Esophagus (tissue), 2 donors: ENCODE measurements around the gene KCNJ13. TPM values are rescaled to one million over a fixed set of nuclear protein-coding genes. Genes with fewer than 3 reads are reported as not detected.
"Not testable (repeated sequence)": the region's sequence is repeated elsewhere in the genome, so short reads cannot be mapped to it uniquely, and the experiment has no call there.

Experiments used
- H3K27ac ChIP-seq, 2 donors: one replicate each; pipeline ENCODE4 v1.5.1; 2013; ENCODE audit warnings: low read depth in 2 of 2, mild to moderate bottlenecking in 2 of 2, inconsistent platforms in 1 of 2, low read length in 1 of 2, moderate library complexity in 1 of 2
- H3K27me3 ChIP-seq, 2 donors: one replicate each; pipeline ENCODE4 v1.6.1; 2013; ENCODE audit warnings: low read length in 2 of 2, control low read depth in 1 of 2, mild to moderate bottlenecking in 1 of 2; ENCODE audit not compliant: insufficient read depth in 2 of 2, control insufficient read depth in 1 of 2
- H3K36me3 ChIP-seq, 2 donors: one replicate each; pipeline ENCODE4 v1.6.1; 2013; ENCODE audit warnings: low read length in 1 of 2; ENCODE audit not compliant: control insufficient read depth in 2 of 2, insufficient read depth in 2 of 2
- H3K4me1 ChIP-seq, 2 donors: one replicate each; pipeline ENCODE4 v1.6.1; 2013; ENCODE audit warnings: low read length in 1 of 2; ENCODE audit not compliant: control insufficient read depth in 2 of 2, insufficient read depth in 2 of 2
- H3K4me3 ChIP-seq, 2 donors: one replicate each; pipeline ENCODE4 v1.5.1; 2013; ENCODE audit warnings: low read length in 2 of 2, mild to moderate bottlenecking in 2 of 2, low read depth in 1 of 2, moderate library complexity in 1 of 2
- H3K9me3 ChIP-seq, 2 donors: one replicate each; pipeline ENCODE4 v1.6.1; 2013; ENCODE audit warnings: mild to moderate bottlenecking in 2 of 2, low read depth in 1 of 2, low read length in 1 of 2, moderate library complexity in 1 of 2; ENCODE audit not compliant: control insufficient read depth in 2 of 2, insufficient read depth in 1 of 2
- WGBS, 2 donors: extraction: QIAGEN DNeasy Blood & Tissue Kit; methylation state at CpG; one replicate each; pipeline ENCODE4 v1.1.7; 2013; 5-methylcytosine and 5-hydroxymethylcytosine counted together
- polyA plus RNA-seq, 2 donors: library from polyadenylated mRNA; stranded (reverse); fragments of 200-250 nt; gene quantifications; one replicate each; pipeline ENCODE4 v1.2.3, GENCODE V29; 2013
- donor health status: healthy with polysubstance abuse.
- donor health status: Bipolar disorder and iron deficiency.

The KCNJ13 gene
- polyA plus RNA-seq, 2 donors: not detected

DNA sequence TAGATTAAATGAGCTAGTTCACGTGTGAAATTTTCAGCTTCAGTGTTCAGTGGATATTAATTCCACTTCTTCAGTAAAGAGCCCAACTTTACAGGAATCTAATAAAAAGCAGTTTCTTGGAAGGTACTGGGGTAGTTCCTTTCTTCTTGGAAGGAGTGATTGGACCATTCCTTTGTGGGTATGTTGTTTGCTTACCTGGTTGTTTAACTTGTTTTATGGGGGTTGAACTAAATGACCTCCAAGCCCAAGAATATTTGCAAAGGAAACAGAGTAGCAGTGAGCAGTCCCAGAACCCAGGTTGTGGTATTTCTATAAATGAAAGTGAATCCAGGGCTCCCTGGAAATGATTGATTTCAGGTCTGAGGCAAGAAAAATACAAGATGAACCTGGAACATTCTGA lies 31.4 kb downstream of the KCNJ13 start:
- H3K36me3 ChIP-seq: no peaks in the 10 kb centered on the region
- WGBS, 2 donors: 85 to 96% methylated on average over 1 of the region's 1 CpG
- H3K27me3 ChIP-seq: no peaks in the 10 kb centered on the region
- no peak overlapping the region for H3K4me3 ChIP-seq
- no peaks in the 10 kb centered on the region for H3K9me3 ChIP-seq
- H3K4me1 ChIP-seq: no peaks in the 10 kb centered on the region
- H3K27ac ChIP-seq: no peak overlapping the region

DNA sequence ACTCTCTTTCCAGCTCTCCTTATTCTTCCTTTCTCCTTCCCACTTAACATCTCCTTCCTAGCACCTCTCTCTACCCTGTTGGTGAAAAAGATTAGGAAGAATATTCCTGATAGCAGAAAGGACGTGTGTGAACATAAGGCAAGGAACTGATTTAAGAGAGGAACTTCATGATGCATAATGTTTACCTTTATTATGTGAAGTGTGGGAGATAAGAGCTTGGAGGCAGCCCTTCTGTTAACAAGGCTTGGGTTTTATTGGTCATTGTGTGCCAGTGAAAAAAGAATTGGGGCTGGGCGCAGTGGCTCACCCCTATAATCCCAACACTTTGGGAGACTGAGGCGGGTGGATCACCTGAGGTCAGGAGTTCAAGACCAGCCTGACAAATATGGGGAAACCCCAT lies 34.4 kb downstream of the KCNJ13 start:
- WGBS, 2 donors: 87 to 99% methylated on average over 3 of the region's 3 CpGs
- Histone ChIP-seq H3K4me3 (no peak overlapping the region), H3K27ac (no peak overlapping the region), H3K36me3 (no peaks in the 10 kb centered on the region), H3K4me1 (no peaks in the 10 kb centered on the region), H3K27me3 (no peaks in the 10 kb centered on the region), H3K9me3 (no peaks in the 10 kb centered on the region)

DNA sequence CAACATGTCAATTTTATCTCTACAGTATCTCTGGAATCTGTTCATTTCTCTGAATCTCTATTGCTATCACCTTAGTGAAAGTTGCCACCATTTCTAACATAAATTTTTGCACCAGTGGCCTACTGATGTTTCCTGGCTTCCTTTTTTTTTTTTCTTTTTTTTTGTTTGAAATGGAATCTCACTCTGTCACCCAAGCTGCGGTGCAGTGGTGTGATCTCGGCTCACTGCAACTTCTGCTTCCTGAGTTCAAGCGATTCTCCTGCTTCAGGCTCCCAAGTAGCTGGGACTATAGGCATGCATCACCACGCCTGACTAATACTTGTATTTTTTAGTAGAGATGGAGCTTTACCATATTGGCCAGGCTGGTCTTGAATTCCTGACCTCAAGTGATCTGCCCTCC lies 35.1 kb downstream of the KCNJ13 start:
- Histone ChIP-seq H3K9me3 (no peaks in the 10 kb centered on the region), H3K4me1 (no peaks in the 10 kb centered on the region), H3K27me3 (no peaks in the 10 kb centered on the region), H3K4me3 (no peak overlapping the region), H3K27ac (no peak overlapping the region), H3K36me3 (no peaks in the 10 kb centered on the region)
- 89 to 92% methylated on average over 4 of the region's 4 CpGs for WGBS, 2 donors

DNA sequence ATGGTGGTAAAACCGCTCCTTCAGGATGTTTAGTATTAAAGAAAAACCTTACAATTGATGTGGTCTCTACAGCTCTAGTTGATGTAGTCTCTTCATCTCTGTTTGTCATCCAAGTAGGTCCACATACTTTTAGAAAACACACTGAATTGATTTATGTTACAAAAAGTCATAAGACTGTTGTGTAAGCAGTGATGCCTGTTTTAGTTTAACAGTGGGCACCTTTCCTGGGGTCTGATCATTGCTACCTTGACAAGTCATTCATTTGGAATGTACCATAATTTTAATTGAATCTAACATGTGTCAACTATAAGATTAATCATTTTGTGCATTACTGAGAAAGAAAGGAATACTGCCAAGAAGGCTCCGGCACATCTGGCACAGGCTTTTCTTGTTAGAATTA lies 44.9 kb downstream of the KCNJ13 start:
- no peak overlapping the region for H3K27ac ChIP-seq
- H3K9me3 ChIP-seq: no peaks in the 10 kb centered on the region
- H3K36me3 ChIP-seq: peaks cover 0 to 3% of the 10 kb centered on the region in 2 donors
- no peak overlapping the region for H3K4me3 ChIP-seq
- WGBS, 2 donors: 51 to 58% methylated on average over 2 of the region's 2 CpGs
- no peaks in the 10 kb centered on the region for H3K4me1 ChIP-seq
- no peaks in the 10 kb centered on the region for H3K27me3 ChIP-seq

DNA sequence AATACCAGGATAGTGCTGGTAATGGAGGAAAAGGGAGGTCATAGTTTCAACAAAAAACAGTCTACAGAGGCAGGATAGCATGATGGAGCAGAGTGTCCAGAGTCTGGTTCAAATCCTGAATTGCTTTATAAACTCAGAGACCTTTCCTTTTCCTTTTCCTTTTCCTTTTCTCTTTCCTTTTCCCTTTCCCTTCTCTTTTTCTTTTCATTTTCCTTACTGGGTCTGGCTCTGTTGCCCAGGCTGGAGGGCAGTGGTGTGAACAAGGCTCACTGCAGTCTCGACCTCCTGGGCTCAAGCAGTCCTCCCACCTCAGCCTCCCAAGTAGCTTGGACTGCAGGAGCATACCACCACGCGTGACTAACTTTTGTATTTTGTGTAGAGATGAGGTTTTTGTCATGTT lies 47.6 kb downstream of the KCNJ13 start:
- H3K27ac ChIP-seq: no peak overlapping the region
- 96 to 97% methylated on average over 3 of the region's 3 CpGs for WGBS, 2 donors
- no peaks in the 10 kb centered on the region for H3K9me3 ChIP-seq
- no peaks in the 10 kb centered on the region for H3K27me3 ChIP-seq
- H3K4me1 ChIP-seq: no peaks in the 10 kb centered on the region
- H3K4me3 ChIP-seq: no peak overlapping the region
- peaks cover 3 to 4% of the 10 kb centered on the region in 2 donors for H3K36me3 ChIP-seq

GRCh38 chr2:232723027-232723426 lies 53.3 kb downstream of the KCNJ13 start:
- Histone ChIP-seq H3K4me3 (no peak overlapping the region), H3K4me1 (no peaks in the 10 kb centered on the region), H3K27ac (no peak overlapping the region), H3K27me3 (no peaks in the 10 kb centered on the region), H3K36me3 (peaks cover 3 to 8% of the 10 kb centered on the region in 2 donors), H3K9me3 (no peaks in the 10 kb centered on the region)
- WGBS, 2 donors: 94 to 100% methylated on average over 1 of the region's 1 CpG

DNA sequence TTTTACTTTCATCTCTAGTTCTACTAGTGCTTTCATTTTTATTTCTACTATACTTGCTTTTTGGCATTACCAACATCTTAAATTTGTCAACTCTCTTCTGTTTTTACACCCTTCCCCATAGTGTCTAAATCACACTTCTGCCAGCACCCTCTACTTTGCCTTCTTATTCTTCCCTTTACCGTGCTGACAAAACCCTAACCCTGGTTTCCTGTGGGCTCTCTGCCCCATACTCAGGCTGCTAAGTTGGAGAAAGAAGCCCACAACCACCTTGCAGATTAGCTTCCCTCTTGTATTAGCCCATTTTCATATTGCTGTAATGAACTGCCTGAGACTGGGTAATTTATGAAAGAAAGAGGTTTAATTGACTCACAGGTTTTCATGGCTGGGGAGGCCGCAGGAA lies 54.5 kb downstream of the KCNJ13 start:
- Histone ChIP-seq H3K9me3 (no peaks in the 10 kb centered on the region), H3K36me3 (peaks cover 3 to 10% of the 10 kb centered on the region in 2 donors), H3K27ac (no peak overlapping the region), H3K27me3 (no peaks in the 10 kb centered on the region), H3K4me3 (no peak overlapping the region), H3K4me1 (no peaks in the 10 kb centered on the region)
- 74% methylated on average over 2 of the region's 2 CpGs for WGBS, 2 donors

GRCh38 chr2:232721261-232721660 lies 55.1 kb downstream of the KCNJ13 start:
- no peak overlapping the region for H3K4me3 ChIP-seq
- WGBS, 2 donors: 80 to 81% methylated on average over 2 of the region's 2 CpGs
- no peak overlapping the region for H3K27ac ChIP-seq
- H3K36me3 ChIP-seq: peaks cover 3 to 10% of the 10 kb centered on the region in 2 donors
- no peaks in the 10 kb centered on the region for H3K4me1 ChIP-seq
- no peaks in the 10 kb centered on the region for H3K9me3 ChIP-seq
- no peaks in the 10 kb centered on the region for H3K27me3 ChIP-seq

GRCh38 chr2:232720056-232720455 lies 56.3 kb downstream of the KCNJ13 start:
- not testable (repeated sequence) for H3K9me3 ChIP-seq, H3K4me1 ChIP-seq, H3K27ac ChIP-seq, H3K36me3 ChIP-seq, H3K27me3 ChIP-seq, H3K4me3 ChIP-seq
